Stimulated activated CD8-positive, alpha-beta memory T cell treated with anti-CD3 and anti-CD28 coated beads, Interleukin-12 subunit alpha, Interleukin-12 subunit beta, amount 100 ng/mL, for 24 hours (primary cell): ENCODE measurements around the gene GALNT7.
"Not testable (repeated sequence)": the region's sequence is repeated elsewhere in the genome, so short reads cannot be mapped to it uniquely, and the experiment has no call there.

Experiments
- DNase-seq: peaks from one replicate; pipeline ENCODE4 v3.0.0-alpha.2; 2020; ENCODE audit errors: extremely low read depth

GALNT7 gene

DNA sequence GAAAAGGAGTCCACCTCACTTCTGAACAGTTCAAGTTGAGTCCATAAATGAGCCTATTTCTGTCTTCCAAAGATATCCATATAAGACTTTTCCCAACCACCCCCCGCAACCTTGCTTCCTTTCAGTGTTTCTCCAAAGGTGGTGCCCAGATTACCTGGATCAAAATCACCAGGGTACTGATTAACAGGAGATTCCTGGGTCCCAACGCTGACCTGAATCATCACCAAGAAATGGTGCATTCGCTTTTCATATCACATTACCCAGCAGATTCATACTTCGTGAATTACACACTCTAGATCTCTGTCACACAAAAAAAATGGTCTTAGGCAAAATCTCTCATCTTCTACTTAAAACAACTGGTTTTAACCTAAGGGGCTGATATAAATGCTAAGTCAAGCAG is 2.1 kb upstream of the GALNT7 start:
- DNase-seq: no peak

DNA sequence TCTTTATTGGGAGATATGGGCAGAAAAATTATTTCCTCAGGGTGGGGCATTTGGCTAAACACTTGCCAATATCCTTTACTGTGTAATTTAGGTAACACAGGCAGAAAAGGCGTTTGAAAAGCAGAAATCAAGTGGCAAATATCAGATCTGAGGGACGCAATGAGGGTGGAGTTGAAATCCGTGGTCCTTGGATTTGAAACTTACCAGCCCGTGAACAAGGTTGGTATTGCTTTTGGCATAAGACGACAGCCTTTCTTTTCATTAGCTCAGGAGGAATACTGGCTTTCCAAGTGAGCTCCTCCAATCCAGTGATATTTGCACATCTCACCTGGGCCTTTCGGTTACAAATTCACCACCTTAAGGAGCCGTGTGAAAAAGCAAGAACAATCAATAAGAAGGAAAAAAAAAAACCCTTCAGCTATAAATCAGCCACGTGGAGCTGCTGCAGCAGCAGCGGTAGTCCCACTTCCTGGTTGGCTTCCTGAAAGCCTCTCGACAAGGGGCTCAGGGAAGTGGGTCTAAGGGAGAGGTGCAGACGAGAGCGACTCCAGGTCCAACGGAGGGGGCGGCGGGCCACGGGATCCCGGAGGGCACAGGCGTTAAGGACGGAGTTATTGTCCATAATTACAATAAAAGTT is 734 bp upstream of the GALNT7 start:
- DNase-seq: no peak

DNA sequence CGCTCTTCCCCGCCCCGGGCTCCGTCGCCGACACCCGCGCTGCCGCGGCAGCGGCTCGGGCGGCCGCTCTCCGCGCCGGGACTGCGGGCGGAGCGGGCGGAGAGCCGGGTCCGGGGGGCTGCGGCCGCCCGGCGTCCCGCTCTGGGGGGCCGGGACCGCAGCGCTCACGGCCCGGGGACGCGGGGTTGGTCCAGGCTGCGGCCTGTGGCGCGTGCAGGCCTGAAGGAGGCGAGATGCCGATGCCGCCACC is 492 bp downstream of the GALNT7 start:
- DNase-seq: no peak

- no peak for DNase-seq
Measured at GRCh38 chr4:173169428-173170181, 994 bp downstream of the GALNT7 start.

DNA sequence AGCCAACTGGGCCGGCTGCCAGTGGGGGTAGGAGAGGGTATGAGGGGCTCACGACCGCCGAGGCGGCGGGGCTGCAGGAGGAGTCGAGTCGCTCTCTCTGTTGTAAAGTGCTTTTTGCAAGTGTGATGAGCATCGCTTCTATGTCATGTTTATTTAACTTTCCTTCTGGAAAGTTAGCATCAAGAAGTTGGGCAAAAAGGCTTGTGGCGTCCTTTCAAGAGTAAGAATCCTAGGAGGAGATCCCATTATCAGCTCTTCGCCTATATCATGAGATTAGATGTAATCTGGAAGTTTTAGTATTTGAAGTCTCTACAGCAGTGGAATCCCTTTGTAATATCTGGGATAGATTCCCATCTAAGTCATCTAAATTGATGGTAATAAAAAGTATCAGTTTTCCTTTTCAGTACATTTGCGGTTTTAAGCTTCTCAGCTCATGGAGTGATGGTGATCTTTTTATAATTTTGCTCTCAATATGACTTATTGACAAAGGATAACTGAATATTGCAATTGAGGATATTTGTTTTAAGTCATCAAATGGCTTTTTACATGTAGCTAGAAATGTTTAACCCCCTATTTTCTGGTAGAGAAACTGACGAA is 1.7 kb downstream of the GALNT7 start:
- no peak for DNase-seq

DNA sequence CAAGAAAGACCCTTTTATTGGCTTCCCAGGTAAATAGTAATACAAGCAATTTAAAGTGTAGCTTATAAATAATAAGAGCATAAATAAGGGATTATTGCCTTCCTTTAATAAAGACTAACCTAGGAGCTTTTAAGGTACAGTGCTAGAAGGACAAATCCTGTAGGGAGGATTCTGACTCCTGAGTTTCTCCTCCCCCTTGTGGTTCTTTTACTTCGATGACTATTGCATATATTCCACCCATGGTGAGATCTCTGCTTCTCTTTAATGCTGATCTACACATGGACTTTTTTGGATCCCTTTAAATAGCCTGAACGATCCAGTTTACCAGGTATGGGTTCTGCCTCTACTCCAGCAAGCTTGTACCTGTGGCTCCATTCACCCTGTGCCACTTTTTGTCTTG is 2.5 kb downstream of the GALNT7 start:
- no peak for DNase-seq

DNA sequence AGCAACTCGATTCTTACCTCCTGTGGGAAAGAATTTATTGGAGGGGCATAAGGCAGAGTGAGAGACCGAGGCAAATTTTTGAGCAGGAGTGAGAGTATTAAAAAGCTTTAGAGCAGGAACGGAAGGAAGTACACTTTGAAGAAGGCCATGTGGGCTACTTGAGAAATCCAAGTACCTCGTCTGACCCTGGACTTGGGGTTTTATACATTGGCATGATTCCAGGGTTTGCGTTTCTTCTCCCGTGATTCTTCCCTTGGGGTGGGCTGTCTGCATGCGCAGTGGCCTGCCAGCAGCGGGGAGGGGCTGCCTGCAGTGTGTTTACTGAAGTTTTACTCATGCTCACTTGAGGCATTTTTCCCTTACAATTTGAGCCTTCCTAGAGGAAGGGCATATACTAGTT is 3.4 kb downstream of the GALNT7 start:
- no peak for DNase-seq

GRCh38 chr4:173174184-173174583 is 5.6 kb downstream of the GALNT7 start:
- DNase-seq: no peak

- DNase-seq: no peak
Measured at GRCh38 chr4:173174594-173175012, 6.0 kb downstream of the GALNT7 start.

DNA sequence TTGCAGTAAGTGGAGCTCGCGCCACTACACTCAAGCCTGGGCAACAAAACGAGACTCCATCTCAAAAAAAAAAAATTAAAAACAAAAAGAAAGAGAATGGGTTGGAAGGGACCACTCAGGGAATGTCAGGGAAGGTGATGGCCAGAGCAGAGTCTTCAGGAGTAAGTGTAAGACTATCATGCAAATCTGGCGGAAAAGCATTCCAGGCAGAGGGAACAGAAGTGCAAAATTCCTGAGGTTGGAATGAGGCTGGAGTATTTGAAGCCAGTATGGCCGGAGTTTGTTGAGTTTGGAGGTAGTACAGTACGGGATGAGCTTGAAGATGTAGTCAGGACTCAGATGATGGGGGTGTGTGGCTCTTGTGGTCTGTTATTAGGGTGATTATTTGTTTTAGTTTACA is 7.4 kb downstream of the GALNT7 start:
- DNase-seq: no peak

GRCh38 chr4:173177232-173177631 is 8.6 kb downstream of the GALNT7 start:
- DNase-seq: no peak

DNA sequence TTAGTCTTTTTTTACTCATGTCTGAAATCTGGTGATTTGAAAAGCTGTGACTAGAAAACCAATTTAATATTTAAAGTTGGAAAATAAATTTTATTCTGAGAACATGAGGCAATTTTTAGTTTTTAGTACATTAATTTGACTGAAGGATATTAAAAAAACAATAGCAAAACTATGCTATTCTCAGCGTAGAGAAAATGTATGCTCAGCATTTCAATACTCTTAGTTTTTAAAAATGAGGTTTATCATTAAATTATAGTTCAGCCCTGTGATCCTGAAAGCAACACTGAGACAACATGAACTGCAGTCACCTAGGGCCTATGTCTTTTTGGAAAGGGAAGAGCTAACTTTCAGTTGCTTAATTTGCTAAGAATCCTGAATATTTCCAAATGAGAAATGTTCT is 9.5 kb downstream of the GALNT7 start:
- DNase-seq: no peak

DNA sequence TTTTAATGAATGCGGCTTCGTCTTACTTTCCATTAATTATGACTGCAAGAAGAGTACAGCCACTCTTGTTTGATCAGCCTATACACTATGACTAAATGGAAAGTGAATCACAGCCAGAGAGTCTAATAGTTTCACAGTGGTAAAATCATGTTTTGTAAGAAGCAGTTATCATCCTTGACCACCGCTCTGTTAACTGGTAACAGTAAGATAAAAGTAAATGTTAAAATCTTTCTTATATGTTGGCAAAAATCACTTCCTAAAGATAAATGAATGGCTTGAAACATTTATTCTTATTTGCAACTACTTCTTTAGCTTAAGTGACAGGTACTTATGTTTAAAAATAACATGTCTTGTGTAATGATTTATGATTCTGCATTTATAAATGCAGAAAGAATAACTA is 13.2 kb downstream of the GALNT7 start:
- DNase-seq: no peak

GRCh38 chr4:173182403-173182802 is 13.8 kb downstream of the GALNT7 start:
- DNase-seq: no peak

GRCh38 chr4:173183659-173184247 is 15.1 kb downstream of the GALNT7 start:
- DNase-seq: not testable (repeated sequence)

DNA sequence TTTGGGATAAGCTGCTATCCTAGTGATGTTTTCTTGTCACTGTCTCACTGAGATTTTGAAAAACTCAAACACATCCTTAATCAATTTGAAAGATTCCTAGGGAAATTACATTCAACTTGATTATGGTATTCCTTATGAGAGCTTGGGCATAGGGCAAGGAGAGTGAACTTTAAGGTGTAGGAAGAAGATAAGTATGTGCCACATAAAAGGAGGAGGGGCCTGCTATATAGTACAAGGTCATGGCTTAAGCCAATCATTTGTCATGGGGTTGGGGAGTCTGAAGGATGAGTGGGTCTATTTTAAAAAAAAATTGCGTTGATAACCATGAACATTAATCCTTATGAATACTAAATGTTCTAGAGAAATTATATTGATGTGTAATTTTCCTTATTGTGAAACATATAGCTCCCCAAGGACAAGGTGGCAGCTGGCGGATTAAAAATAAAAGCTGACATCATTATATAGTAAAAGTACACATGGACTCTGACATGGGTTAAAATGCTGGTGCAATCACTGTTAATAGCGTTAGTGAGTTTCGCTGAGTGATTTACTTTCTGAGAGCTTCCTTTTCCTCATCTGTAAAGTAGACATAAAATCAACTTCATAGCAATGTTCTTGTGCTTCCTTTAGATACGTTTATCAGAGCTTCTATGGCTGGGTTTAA is 17.4 kb downstream of the GALNT7 start:
- no peak for DNase-seq

DNA sequence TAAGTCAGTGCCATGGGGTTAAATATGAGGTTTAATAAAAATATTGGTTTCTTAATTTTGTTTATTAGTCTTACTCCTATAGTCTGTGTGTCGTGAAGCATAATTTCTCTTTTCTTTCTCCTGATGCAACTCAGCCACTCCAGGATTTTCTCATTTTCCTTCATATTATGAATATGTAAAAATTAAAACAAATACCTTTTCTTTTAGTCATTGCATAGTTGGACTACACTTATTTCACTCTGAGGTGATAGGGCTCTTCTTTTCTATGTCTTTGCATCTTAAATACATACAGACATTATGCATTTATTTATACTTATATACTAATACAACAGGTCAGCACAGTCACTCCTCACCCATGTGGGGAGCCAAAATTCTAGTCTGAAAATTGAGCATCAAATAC is 19.1 kb downstream of the GALNT7 start:
- no peak for DNase-seq

GRCh38 chr4:173188648-173189047 is 20.0 kb downstream of the GALNT7 start:
- no peak for DNase-seq

- no peak for DNase-seq
Measured at GRCh38 chr4:173189117-173189693, 20.6 kb downstream of the GALNT7 start.

GRCh38 chr4:173191623-173192041 is 23.0 kb downstream of the GALNT7 start:
- no peak for DNase-seq

GRCh38 chr4:173192375-173193162 is 24.0 kb downstream of the GALNT7 start:
- no peak for DNase-seq
